ENCODE data around the gene ARL4D. TPM values are rescaled to one million over a fixed set of nuclear protein-coding genes. Genes with fewer than 3 reads are reported as not detected.

The ARL4D gene, protein sequence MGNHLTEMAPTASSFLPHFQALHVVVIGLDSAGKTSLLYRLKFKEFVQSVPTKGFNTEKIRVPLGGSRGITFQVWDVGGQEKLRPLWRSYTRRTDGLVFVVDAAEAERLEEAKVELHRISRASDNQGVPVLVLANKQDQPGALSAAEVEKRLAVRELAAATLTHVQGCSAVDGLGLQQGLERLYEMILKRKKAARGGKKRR
- 6.8 TPM for polyA plus RNA-seq (2013, experiment 1 of 2)
- polyA plus RNA-seq (2013, experiment 2 of 2), result 8.7 TPM

GRCh38 chr17:43398724-43399595, at the start of gene ARL4D:
TSS of gene ARL4D (plus strand) at chr17:43398993. CDS start at chr17:43399733, 740 bp downstream.
- 1% methylated on average over 59 of the region's 64 CpGs for WGBS
- H3K9ac ChIP-seq (ENCODE audit: low read depth, low read length), result peak within 1 kb of the TSS; percentile 82
- H3K4me3 ChIP-seq (ENCODE audit: low read length), result peak within 1 kb of the TSS; percentile 74
- peaks cover 3% of the 10 kb centered on the region for H3K36me3 ChIP-seq (ENCODE audit: insufficient read depth, low read length)
- H3K27me3 ChIP-seq (ENCODE audit: insufficient read depth, low read length), result no peaks in the 10 kb centered on the region
- H3K27ac ChIP-seq (ENCODE audit: low read depth, low read length), result no peak within 1 kb of the TSS
- H3K9me3 ChIP-seq (ENCODE audit: insufficient read depth, low read depth, low read length), result no peaks in the 10 kb centered on the region
- peaks cover 4% of the 10 kb centered on the region; the same call in 1 of the 2 replicates for H3K4me1 ChIP-seq (ENCODE audit: insufficient read depth, low read length)

- Histone ChIP-seq H3K9me3 (ENCODE audit: insufficient read depth, low read depth, low read length) (peaks cover 29% of the 10 kb centered on the region), H3K9ac (ENCODE audit: low read depth, low read length) (no peak overlapping the region), H3K4me3 (ENCODE audit: low read length) (no peak overlapping the region), H3K4me1 (ENCODE audit: insufficient read depth, low read length) (peaks cover 6% of the 10 kb centered on the region; the same call in 1 of the 2 replicates), H3K27me3 (ENCODE audit: insufficient read depth, low read length) (0 out of 2 replicates have a peak, but pooled peaks cover 5% of the 10 kb centered on the region), H3K27ac (ENCODE audit: low read depth, low read length) (no peak overlapping the region), H3K36me3 (ENCODE audit: insufficient read depth, low read length) (peaks cover 11% of the 10 kb centered on the region; the same call in 1 of the 2 replicates)
- 98% methylated on average over 2 of the region's 2 CpGs for WGBS
Measured at GRCh38 chr17:43349142-43349541, 49.7 kb upstream of the ARL4D start.

GRCh38 chr17:43350888-43351361, 47.9 kb upstream of the ARL4D start:
- Histone ChIP-seq H3K9ac (ENCODE audit: low read depth, low read length) (no peak overlapping the region), H3K36me3 (ENCODE audit: insufficient read depth, low read length) (peaks cover 11% of the 10 kb centered on the region; the same call in 1 of the 2 replicates), H3K4me3 (ENCODE audit: low read length) (no peak overlapping the region), H3K27me3 (ENCODE audit: insufficient read depth, low read length) (peaks cover 6% of the 10 kb centered on the region), H3K9me3 (ENCODE audit: insufficient read depth, low read depth, low read length) (peaks cover 29% of the 10 kb centered on the region), H3K27ac (ENCODE audit: low read depth, low read length) (no peak overlapping the region), H3K4me1 (ENCODE audit: insufficient read depth, low read length) (peaks cover 5% of the 10 kb centered on the region)
- WGBS, result 92% methylated on average over 9 of the region's 9 CpGs

DNA sequence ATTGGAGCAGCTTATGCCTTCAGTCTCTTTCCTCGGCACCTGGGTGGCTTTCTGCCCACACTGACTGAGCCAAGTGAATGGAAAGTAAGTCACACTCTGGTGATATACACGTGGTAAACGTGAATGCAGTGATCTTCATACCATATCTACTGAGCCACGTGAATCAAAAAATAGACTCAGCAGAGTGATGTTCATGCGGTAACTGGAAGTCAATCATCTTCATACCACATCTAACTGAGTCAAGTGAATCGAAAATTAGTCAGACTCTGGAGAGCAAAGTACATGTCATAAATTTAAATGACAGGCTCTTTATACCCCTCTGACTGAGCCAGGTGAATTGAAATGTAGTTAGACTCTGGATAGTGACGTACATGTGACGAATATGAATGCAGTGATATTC, 47.1 kb upstream of the ARL4D start:
- peaks cover 14% of the 10 kb centered on the region for H3K27me3 ChIP-seq (ENCODE audit: insufficient read depth, low read length)
- peaks cover 11% of the 10 kb centered on the region; the same call in 1 of the 2 replicates for H3K36me3 ChIP-seq (ENCODE audit: insufficient read depth, low read length)
- no peak overlapping the region for H3K27ac ChIP-seq (ENCODE audit: low read depth, low read length)
- WGBS, result 92% methylated on average over 8 of the region's 8 CpGs
- H3K4me1 ChIP-seq (ENCODE audit: insufficient read depth, low read length), result peaks cover 5% of the 10 kb centered on the region
- peaks cover 28% of the 10 kb centered on the region for H3K9me3 ChIP-seq (ENCODE audit: insufficient read depth, low read depth, low read length)
- H3K4me3 ChIP-seq (ENCODE audit: low read length), result no peak overlapping the region
- no peak overlapping the region for H3K9ac ChIP-seq (ENCODE audit: low read depth, low read length)

DNA sequence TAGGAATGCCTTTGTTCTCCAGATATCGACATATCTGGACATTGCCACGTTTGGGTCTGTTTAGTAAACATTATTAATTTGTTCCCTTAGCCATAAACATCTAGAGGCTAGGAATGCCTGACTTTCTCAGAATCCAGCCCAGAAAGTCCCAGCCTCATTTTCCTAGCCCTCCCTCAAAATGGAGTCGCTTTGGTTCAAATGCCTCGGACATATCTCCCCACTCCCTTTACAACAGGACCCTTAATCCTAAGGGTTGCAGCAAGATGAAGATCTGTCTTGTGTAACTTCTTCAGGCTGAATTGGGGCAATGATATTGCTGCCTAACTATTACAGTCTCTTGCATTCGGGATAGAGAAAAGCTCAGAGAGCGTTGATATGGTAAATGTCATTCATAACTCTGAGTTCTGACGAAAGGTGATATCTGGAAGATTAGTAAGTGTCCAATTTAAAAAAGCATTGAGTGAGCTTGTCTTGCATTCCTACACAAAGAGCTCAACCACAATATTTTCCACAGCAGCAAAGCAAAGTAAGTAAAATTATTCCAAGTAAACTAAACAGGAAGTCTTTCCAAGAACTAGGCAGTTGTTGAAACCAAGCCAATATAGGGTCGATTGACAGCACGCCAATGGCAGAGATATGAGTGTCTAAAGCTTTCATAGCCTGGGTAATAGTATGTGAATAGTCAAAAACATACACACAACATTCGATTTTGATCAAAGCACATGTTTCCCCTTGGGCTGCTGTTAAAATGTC, 46.0 kb upstream of the ARL4D start:
- peaks cover 24% of the 10 kb centered on the region for H3K27me3 ChIP-seq (ENCODE audit: insufficient read depth, low read length)
- WGBS, result 97% methylated on average over 10 of the region's 10 CpGs
- H3K36me3 ChIP-seq (ENCODE audit: insufficient read depth, low read length), result peaks cover 10% of the 10 kb centered on the region; the same call in 1 of the 2 replicates
- peaks cover 5% of the 10 kb centered on the region for H3K4me1 ChIP-seq (ENCODE audit: insufficient read depth, low read length)
- no peak overlapping the region for H3K27ac ChIP-seq (ENCODE audit: low read depth, low read length)
- no peak overlapping the region for H3K4me3 ChIP-seq (ENCODE audit: low read length)
- peaks cover 22% of the 10 kb centered on the region for H3K9me3 ChIP-seq (ENCODE audit: insufficient read depth, low read depth, low read length)
- no peak overlapping the region for H3K9ac ChIP-seq (ENCODE audit: low read depth, low read length)

DNA sequence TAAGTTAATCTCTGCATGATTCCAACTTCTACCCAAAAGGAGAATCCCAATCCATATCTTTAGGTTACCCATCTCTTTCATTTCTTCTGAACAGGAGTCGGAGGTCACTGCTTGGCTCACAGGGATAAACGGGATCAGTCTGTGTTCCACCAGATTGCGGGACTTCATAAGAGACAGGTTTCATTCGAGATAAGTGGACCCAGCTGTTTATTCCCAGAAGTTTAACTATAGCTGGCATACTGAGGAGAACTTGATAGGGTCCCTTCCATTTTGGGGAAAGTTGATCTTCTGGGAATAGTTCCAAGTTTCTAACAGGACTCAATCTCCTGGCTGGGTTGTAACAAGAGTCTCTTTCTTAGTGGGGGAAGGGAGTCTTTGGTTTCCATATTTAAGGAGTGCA, 45.4 kb upstream of the ARL4D start:
- WGBS, result 91% methylated on average over 4 of the region's 4 CpGs
- H3K9ac ChIP-seq (ENCODE audit: low read depth, low read length), result no peak overlapping the region
- peaks cover 31% of the 10 kb centered on the region for H3K27me3 ChIP-seq (ENCODE audit: insufficient read depth, low read length)
- H3K9me3 ChIP-seq (ENCODE audit: insufficient read depth, low read depth, low read length), result peaks cover 15% of the 10 kb centered on the region
- peaks cover 7% of the 10 kb centered on the region; the same call in 1 of the 2 replicates for H3K36me3 ChIP-seq (ENCODE audit: insufficient read depth, low read length)
- no peak overlapping the region for H3K27ac ChIP-seq (ENCODE audit: low read depth, low read length)
- H3K4me3 ChIP-seq (ENCODE audit: low read length), result no peak overlapping the region
- peaks cover 5% of the 10 kb centered on the region for H3K4me1 ChIP-seq (ENCODE audit: insufficient read depth, low read length)

GRCh38 chr17:43354371-43354770, 44.4 kb upstream of the ARL4D start:
- peaks cover 8% of the 10 kb centered on the region for H3K4me1 ChIP-seq (ENCODE audit: insufficient read depth, low read length)
- H3K27ac ChIP-seq (ENCODE audit: low read depth, low read length), result no peak overlapping the region
- peaks cover 6% of the 10 kb centered on the region; the same call in 1 of the 2 replicates for H3K9me3 ChIP-seq (ENCODE audit: insufficient read depth, low read depth, low read length)
- H3K9ac ChIP-seq (ENCODE audit: low read depth, low read length), result no peak overlapping the region
- peaks cover 2% of the 10 kb centered on the region; the same call in 1 of the 2 replicates for H3K36me3 ChIP-seq (ENCODE audit: insufficient read depth, low read length)
- WGBS, result 79% methylated on average over 2 of the region's 2 CpGs
- no peak overlapping the region for H3K4me3 ChIP-seq (ENCODE audit: low read length)
- peaks cover 40% of the 10 kb centered on the region for H3K27me3 ChIP-seq (ENCODE audit: insufficient read depth, low read length)

GRCh38 chr17:43356450-43356849, 42.3 kb upstream of the ARL4D start:
- WGBS, result 95% methylated on average over 5 of the region's 5 CpGs

GRCh38 chr17:43356999-43357398, 41.8 kb upstream of the ARL4D start:
- Histone ChIP-seq H3K27ac (ENCODE audit: low read depth, low read length) (no peak overlapping the region), H3K9ac (ENCODE audit: low read depth, low read length) (no peak overlapping the region), H3K4me1 (ENCODE audit: insufficient read depth, low read length) (peaks cover 8% of the 10 kb centered on the region), H3K27me3 (ENCODE audit: insufficient read depth, low read length) (peaks cover 50% of the 10 kb centered on the region), H3K9me3 (ENCODE audit: insufficient read depth, low read depth, low read length) (no peaks in the 10 kb centered on the region), H3K4me3 (ENCODE audit: low read length) (no peak overlapping the region), H3K36me3 (ENCODE audit: insufficient read depth, low read length) (no peaks in the 10 kb centered on the region)
- WGBS, result 91% methylated on average over 4 of the region's 4 CpGs

More at GRCh38 chr17:43356450-43356849, 42.3 kb upstream of the ARL4D start:
- no peak overlapping the region for H3K27ac ChIP-seq (ENCODE audit: low read depth, low read length)
- H3K9ac ChIP-seq (ENCODE audit: low read depth, low read length), result no peak overlapping the region
- H3K9me3 ChIP-seq (ENCODE audit: insufficient read depth, low read depth, low read length), result no peaks in the 10 kb centered on the region
- H3K4me1 ChIP-seq (ENCODE audit: insufficient read depth, low read length), result peaks cover 8% of the 10 kb centered on the region
- H3K27me3 ChIP-seq (ENCODE audit: insufficient read depth, low read length), result peaks cover 50% of the 10 kb centered on the region
- no peaks in the 10 kb centered on the region for H3K36me3 ChIP-seq (ENCODE audit: insufficient read depth, low read length)
- H3K4me3 ChIP-seq (ENCODE audit: low read length), result no peak overlapping the region

- no peak overlapping the region for H3K27ac ChIP-seq (ENCODE audit: low read depth, low read length)
- H3K9ac ChIP-seq (ENCODE audit: low read depth, low read length), result no peak overlapping the region
- H3K4me1 ChIP-seq (ENCODE audit: insufficient read depth, low read length), result peaks cover 6% of the 10 kb centered on the region
- H3K27me3 ChIP-seq (ENCODE audit: insufficient read depth, low read length), result peaks cover 64% of the 10 kb centered on the region
- H3K4me3 ChIP-seq (ENCODE audit: low read length), result peak overlapping the region; percentile 60
- H3K36me3 ChIP-seq (ENCODE audit: insufficient read depth, low read length), result no peaks in the 10 kb centered on the region
- WGBS, result 77% methylated on average over 17 of the region's 17 CpGs
- H3K9me3 ChIP-seq (ENCODE audit: insufficient read depth, low read depth, low read length), result no peaks in the 10 kb centered on the region
Measured at GRCh38 chr17:43359469-43360110, 39.2 kb upstream of the ARL4D start.

All from HUES64 (cell line).